Activated T-cell treated with anti-CD3 and anti-CD28 coated beads for 4 hours (primary cell): ENCODE measurements around the gene ATG7.
"Not testable (repeated sequence)": the region's sequence is repeated elsewhere in the genome, so short reads cannot be mapped to it uniquely, and the experiment has no call there.

Source experiments
- DNase-seq: peaks from one replicate; pipeline ENCODE4 v3.0.0-alpha.2; 2020

Gene ATG7

DNA sequence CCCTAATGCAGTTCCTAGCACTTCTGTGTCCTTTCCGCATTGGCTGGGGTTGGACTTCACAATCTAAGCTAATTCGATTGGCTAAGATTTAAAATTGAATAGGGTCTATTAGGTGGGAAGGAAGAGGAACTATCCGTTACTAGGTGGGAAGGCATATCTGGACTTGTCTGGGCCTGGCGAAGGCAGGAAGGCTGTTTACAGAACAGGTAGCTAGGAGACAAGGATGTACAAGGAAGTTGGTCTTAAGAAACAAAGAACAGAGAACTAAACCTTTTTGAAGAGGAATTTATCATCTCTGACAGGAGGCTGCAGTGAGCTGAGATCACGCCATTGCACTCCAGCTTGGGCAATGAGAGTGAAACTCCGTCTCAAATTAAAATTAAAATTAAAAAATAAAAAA, 17.3 kb upstream of the ATG7 start:
- no peak for DNase-seq

DNA sequence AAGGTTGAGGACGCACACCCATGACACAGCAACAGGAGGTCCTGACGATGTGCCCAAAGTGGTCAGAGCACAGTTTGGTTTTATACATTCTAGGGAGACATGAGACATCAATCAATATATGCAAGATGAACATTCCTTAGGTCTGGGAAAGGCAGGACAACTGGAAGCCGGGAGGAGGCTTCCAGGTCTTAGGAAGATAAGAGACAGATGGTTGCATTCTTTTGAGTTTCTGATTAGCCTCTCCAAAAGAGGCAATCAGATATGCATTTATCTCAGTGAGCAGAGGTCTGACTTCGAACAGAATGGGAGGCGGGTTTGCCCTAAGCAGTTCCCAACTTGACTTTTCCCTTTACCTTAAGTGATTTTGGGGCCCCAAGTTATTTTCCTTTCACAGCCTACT, 16.7 kb upstream of the ATG7 start:
- not testable (repeated sequence) for DNase-seq

DNA sequence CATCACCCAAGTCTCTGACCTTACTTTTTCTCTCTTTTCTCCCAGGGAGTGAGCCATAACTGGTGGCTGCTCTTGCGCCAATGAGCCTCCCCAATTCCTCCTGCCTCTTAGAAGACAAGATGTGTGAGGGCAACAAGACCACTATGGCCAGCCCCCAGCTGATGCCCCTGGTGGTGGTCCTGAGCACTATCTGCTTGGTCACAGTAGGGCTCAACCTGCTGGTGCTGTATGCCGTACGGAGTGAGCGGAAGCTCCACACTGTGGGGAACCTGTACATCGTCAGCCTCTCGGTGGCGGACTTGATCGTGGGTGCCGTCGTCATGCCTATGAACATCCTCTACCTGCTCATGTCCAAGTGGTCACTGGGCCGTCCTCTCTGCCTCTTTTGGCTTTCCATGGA, 13.2 kb upstream of the ATG7 start:
- DNase-seq = no peak

DNA sequence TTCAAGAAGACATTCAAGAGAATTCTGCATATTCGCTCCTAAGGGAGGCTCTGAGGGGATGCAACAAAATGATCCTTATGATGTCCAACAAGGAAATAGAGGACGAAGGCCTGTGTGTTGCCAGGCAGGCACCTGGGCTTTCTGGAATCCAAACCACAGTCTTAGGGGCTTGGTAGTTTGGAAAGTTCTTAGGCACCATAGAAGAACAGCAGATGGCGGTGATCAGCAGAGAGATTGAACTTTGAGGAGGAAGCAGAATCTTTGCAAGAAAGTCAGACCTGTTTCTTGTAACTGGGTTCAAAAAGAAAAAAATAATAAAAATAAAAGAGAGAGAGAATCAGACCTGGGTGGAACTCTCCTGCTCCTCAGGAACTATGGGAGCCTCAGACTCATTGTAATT, 11.7 kb upstream of the ATG7 start:
- DNase-seq = no peak

DNA sequence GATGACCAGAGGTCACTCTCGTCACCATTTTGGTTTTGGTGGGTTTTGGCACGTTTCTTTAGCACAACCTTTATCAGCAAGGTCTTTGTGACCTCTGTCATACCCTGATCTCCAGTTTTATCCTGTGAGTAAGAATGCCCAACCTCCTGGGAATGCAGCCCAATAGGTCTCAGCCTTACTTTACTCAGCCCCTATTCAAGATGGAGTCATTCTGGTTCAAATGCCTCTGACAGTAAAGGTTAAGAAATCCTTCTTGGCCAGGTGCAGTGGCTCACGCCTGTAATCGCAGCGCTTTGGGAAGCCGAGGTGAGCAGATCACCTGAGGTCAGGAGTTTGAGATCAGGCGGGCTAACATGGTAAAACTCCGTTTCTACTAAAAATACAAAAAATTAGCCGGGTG, 3.2 kb upstream of the ATG7 start:
- DNase-seq = no peak

DNA sequence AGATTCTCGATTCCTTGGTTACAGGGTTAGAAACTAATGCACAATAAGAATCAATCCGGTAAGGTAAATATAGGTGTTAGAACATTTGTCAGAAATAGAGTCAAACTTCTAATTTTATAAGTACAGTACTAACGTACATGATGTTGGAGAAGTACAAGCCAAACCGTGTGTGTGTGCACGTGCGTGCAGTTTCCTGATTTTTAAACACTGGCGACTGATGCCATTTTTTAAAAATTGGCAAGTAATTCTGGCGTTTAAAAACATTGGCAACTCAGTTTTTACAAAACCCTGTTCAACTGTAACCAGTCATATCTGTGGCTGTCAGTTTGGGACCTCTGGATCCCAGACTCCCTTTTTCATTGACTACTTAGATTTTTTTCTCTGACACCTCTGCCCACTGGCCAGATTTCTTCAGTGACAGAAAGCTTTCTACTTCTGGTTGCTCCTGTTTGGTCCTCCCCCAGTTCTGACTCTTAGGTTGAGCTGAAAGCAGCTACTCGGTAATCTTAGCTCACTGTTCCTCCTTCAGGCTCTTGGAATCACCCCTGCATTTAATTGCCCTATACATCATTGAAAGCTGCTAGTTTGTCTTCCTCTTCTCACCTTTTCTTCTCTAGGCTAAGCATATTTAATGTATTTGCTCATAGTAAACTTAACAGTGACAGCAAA, 843 bp downstream of the ATG7 start:
- no peak for DNase-seq

DNA sequence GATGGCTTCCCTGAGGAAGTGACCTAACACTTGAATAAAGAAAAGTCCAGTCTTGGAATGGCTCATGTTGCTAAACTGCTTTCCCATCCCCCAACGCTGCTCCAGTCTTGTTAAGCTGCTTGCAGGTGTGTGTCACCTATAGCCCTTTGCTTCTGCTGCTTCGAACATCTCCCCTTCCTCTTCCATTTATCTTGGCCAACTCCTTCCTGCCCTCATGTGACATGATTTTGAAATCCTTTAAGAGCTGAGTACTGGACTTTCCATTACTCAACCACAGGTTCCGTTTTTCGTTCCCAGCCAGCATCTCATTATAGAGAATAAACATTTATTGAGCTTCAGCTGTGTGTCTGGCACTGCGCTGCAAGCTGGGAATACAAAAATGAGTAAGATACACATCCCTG, 1.7 kb downstream of the ATG7 start:
- DNase-seq = no peak

DNA sequence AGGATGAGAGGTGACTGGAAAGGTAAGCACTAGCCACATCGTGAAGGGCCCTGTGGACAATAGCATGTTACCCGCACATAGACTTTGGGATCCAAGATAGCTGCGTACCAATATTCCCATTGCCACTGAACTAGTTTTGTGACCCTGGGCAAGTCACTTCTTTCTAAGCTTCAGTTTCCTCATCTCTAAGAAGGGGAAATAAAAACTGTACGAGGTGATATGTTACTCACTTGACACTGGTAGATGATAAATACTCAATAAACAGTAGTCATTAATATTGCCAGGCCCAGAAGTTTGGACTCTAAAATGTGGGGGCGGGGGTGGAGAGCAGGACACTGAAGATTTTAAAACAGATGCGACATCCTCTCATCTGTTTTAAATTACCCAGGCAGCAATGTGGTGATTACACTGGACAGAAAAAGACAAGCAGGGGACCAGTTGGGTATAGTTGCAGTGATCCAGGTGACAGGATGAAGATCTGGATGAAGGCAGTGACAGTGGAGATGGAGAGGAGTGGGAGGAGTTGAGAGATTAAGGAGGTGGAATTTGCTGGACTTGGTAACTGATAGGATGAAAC, 2.5 kb downstream of the ATG7 start:
- no peak for DNase-seq

DNA sequence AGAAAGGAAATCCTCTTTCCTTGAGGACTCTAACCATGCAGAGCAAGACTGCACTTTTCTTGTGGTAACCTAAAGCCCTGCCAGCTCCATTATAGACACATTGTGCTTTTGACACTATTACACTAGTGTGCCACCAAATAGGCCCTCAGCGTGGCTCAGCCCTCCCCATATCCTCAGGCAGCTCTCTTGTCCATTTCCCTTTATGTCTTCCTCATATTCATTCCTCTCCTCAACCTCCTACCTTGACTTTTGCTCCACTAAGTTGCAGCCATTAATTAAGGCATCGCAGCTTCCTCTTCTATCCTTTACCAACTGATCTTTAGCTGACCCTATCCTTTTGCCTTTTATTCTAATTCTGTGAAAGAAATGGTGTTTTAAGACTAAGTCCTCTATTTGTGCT, 3.7 kb downstream of the ATG7 start:
- DNase-seq = no peak

DNA sequence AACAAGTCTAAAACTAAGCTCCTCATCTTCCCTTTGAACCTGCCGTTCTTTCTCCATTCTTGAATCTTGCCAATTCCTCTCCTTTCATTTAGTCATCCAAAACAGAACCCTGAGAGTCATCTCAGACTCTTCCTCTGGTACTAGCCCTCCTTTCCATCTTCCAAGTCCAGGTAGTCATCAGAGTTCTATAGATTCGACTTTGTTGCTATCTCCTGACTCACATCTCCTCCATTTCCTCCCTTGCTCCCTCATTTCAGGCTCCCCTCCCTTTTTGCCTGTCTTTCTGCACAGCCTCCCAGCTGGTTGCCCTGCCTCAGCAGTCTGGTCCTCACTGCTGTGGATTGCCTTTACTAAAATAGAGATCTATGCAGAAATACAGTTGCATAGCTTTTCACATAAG, 4.7 kb downstream of the ATG7 start:
- no peak for DNase-seq

DNA sequence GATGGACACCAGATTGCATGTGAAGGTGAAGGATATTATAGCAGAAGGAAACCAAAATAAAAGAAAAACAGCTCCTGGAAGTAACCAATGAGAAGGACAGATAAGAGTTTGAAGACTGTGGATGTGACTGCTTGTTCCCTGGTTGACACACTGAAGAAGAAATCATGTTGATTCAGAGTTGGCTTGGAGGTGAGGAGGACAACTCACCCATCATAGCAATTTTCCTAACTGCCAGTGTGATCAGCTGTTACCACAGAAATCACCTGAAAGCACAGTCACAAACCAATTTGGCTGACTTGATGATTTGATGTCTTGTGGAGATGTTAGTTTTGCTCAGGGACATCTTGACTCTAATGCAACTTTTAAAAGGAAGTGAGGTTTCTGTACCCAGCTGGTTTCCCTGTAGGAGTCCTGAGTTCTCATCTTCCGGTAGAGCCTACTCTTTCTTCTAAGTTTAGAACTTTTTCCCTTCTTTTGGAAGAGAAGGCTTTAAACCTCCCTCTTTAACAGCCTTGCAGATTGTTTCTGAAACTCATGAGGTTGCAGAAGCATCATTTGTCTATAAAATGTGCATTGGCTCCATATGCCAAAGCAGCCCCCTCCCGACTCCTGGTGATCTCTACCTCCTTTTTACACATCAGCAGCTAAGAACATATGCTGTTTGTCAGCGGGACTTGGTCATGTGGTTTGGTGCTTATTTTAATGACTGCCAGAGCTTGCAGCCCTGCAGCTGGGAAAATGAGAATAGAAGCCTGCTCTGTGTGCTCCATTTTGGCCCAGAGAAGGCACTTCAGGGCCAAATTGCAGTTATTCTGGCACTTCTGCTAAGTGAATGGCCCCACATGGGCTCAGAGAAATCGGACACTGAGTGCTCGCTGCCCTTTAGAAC, 10.3 kb downstream of the ATG7 start:
- no peak for DNase-seq

DNA sequence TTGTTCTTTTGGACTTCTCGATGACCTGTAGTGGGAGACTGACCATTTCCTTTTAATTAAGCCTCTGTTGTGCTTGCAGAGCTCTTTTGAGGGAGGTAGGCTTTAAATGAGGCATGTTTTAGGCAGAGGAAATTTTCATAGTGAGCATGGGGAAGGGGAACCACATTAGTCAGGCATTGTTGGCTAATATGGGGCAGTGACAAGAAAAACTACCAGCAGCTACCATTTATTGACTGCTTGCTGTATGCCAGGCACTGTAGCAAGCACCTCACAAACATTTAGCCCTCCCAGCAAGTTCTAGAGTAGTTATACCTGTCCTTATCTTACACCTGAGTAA, 10.9 kb downstream of the ATG7 start:
- DNase-seq = no peak

DNA sequence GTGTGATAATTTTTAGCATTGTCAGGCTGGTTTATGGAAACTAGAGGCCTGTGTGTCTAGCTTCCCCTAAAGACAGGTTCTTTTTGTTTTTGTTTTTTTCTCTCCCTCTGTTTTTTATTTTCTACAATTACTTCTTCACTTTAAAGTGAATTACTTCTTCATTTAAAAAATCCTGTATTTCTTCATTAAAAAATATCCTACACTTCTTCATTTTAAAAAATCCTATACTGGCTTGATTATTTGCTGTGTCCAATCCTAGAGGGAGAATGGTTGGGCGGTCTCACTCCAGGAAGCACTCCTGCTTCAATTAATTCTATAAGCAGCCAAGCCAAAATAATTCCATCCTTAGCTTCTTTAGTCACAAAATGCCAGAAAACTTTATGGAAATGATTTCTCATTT, 11.8 kb downstream of the ATG7 start:
- DNase-seq = no peak

DNA sequence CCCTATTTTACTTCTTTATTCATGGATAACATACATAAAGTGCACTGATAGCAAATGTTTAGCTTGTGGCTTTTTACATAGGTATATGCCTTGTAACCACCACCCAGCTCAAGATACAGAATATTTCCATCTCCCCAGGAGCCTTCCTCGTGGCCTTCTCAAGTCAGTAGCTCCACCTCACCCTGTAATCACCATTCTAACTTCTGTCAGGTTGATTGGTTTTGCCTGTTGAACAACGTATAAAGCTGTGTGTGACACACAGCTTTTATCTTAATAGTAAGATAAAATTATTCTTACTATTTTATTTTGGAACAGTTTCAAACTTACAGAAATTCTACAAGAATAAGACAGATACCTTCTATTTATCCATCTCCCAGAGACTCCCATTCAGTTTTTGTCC, 13.3 kb downstream of the ATG7 start:
- DNase-seq = no peak

DNA sequence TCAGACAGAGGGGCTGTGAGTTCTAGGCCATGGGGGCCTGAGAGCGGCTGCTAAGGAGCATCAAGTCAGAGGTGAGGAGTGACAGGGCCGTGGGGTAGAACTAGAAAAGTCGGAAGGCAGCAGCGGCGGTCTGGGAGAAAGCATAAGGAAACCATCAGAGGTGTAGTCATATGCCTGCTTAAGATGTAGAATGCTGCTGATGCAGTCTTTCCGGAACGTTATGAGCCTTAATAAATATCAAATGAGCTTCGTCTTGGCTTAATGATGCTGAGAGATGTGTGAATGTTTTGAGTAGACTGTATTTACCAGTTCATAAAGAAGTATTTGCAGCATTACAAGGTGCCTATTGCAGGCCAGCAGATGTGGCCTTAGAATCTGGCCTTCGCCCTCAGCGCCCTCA, 15.2 kb downstream of the ATG7 start:
- no peak for DNase-seq

DNA sequence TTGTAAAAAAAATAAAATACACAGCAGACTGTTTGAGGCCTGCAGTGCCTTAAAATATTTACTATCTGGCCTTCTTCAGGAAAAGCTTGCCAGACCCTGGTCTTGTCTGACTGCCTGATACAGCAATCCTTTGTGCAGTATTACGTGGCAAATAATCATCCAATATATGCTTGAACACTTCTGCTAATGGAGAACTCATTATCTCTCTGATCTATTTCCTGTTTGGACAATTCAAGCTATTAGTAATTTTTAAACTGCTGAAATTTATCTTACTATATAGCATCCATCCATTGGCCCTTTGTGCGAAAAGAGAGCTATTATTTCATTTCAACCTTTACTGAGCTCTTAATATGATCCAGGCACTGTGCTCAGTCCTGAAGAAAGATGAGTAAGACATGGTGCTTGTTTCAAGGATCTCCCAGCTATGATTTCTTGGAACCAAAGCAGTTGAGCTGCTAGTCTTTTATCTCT, 15.9 kb downstream of the ATG7 start:
- no peak for DNase-seq

DNA sequence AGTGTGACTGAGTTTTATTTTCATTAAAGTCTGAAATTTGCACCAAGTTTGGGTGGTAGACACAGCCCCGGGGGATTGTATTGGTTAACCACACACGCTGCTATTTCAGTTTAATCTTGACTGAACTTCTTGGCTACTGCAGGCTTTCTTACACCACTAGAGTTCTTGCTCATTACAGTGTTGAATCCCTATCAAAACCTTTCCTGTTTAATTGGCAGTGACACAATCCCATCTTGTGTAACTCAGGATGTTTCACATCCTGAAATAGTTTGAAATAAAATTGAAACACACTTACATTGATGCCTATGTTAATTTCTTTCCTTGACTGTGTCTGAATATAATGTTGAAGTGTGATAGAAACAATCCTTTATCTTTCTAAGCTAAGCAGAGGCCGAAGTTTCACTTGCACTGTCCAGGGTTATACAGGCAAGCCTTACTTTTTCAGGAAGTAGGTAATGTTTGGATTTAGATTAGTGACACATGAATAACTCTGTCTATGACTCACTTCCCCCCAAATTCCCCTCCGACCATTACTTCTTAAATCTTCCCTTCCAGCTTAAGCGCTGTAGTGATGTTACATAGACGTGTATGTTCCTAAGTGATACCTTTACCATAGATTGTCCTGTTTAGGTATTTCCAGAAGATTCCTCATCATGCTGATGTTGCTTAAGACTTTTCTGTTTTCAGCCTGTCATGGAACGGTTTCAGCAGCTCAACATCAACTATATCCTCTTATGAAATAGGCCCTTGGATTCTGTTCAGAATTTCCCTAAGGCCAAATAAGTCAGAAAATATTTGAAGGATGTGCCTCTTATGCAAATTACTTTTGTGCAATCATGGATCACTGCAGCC, 16.8 kb downstream of the ATG7 start:
- DNase-seq = no peak

DNA sequence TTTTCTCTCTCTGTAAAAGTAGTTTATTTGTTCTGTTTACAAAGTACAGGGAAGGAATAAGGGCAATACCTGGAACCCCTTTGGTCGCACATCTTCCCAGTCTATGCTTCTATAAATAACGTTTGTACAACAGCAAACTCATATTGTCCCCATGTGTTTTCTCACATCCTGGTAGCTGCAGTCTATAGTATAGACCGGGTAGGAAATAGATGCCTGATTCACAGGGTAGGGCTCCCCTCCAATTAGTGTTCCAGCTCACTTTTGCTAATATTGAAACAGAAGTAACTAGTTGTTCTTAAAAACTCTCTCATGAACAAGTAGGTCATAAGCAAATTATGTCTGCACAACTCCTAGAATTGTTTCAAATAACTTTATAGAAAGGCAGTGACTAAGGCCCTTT, 17.7 kb downstream of the ATG7 start:
- DNase-seq = no peak

DNA sequence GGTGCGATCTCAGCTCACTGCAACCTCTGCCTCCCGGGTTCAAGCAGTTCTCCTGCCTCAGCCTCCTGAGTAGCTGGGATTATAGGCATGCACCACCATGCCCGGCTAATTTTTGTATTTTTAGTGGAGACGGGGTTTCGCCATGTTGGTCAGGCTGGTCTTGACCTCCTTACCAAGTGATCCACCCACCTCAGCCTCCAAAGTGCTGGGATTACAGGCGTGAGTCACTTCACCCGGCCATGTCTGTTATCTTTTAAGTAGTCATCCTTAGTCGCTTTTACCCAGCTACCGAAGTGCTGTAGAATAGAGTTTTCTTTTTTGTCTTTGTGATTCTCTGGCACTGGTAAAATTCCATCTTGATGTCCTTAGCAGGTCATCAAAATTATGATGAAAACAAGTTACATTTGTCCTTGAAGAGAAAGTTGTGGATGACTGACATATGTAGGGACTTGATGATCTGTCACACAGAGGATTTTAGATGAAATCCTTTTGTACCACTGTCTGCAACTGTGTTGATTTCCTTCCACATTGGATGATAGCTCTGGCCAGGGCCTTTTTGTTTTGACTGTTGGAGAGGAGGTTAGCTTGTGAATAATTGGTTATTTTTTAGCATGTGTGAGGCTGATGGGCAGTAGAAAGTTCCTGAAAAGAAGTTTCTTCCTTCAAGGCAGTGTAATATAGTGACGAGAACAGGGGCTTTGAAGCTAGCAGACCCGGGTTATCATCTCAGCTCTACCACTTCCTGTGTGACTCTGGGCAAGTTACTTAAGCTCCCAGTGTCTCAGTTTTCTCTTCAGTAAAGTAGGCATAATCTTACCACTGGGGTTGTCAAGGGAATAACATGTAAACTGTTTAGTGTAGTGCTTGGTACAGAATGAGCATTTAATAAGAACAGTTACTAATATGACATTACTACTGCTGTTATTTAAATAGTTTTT, 18.8 kb downstream of the ATG7 start:
- no peak for DNase-seq

DNA sequence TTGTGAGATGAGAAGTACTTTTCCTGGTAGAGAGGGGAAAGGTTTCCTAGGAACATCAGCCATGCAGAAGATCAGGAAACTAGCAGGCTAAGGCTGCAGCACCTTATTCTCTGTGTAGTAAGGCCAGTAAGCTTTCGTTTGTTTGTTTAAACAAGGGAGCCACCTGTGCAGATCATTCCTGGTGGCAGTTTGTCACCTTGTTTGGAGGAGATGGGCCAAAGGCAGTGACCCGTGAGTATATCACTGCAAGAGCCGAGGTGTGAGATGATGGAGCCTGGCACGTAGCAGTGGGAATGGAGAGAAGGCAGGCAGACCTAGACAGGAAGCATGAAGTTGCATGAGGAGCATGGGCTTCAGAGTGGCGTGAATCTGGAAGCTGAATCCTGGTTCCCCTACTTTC, 19.6 kb downstream of the ATG7 start:
- no peak for DNase-seq

DNA sequence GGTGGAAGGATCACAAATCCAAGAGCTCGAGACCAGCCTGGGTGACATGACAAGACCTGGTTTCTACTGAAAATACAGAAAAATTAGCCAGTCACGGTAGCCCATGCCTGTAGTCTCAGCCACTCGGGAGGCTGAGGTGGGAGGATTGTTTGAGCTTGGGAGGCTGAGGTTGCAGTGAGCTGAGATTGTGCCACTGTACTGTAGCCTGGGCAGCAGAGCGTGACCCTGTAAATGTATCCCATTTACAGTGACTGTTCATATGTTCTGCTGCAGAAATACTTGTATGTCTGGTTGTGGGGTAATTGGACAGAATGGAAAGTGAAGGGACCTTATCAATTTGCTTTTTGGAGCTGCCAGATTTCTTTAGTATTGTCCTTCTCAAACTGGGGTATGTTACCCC, 24.9 kb downstream of the ATG7 start:
- DNase-seq = no peak

DNA sequence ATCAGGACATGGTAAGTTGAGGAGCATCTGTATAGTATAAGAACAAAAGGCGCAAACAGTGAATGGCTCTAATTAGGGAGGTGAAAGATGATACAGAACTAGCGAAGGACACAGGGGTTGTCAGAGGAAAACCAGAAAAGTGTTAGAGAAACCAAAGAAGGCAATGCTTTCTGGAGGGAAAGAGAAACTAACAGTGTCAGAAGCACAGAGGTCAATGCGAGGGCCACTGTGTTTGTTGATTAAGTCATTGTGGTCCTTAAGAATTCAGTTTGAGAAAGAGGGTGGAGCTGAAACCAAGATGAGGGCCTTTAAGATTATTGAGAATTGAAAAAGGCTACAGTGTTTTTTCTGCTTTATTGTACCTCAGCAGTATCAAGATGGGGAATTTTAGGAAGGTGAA, 28.8 kb downstream of the ATG7 start:
- DNase-seq = no peak
